Stomach smooth muscle (tissue), 2 donors: ENCODE data around the gene FBXO24.

Source experiments
- H3K27ac ChIP-seq: one replicate; pipeline ENCODE4 v1.7.0; 2013; ENCODE audit warnings: mild to moderate bottlenecking, low read length, inconsistent platforms
- H3K27me3 ChIP-seq, 2 donors: one replicate each; pipeline ENCODE4 v1.7.0; 2013; ENCODE audit warnings: low read length in 2 of 2; ENCODE audit not compliant: insufficient read depth in 2 of 2, control insufficient read depth in 1 of 2
- H3K36me3 ChIP-seq, 2 donors: one replicate each; pipeline ENCODE4 v1.7.0; 2013; ENCODE audit warnings: low read length in 2 of 2; ENCODE audit not compliant: control insufficient read depth in 2 of 2, insufficient read depth in 2 of 2
- H3K4me1 ChIP-seq: one replicate; pipeline ENCODE4 v1.7.0; 2013; ENCODE audit warnings: low read length; ENCODE audit not compliant: control insufficient read depth, insufficient read depth
- H3K4me3 ChIP-seq, 2 donors: one replicate each; pipeline ENCODE4 v1.7.0; 2013; ENCODE audit warnings: low read length in 2 of 2
- H3K9ac ChIP-seq, 2 donors: one replicate each; pipeline ENCODE4 v1.7.0; 2013; ENCODE audit warnings: low read length in 2 of 2, mild to moderate bottlenecking in 1 of 2
- H3K9me3 ChIP-seq, 2 donors: one replicate each; pipeline ENCODE4 v1.7.0; 2013; ENCODE audit warnings: low read length in 2 of 2; ENCODE audit not compliant: control insufficient read depth in 2 of 2
- donor health status: healthy.
- donor health status: Pancreatic carcinoma.

The FBXO24 gene

DNA sequence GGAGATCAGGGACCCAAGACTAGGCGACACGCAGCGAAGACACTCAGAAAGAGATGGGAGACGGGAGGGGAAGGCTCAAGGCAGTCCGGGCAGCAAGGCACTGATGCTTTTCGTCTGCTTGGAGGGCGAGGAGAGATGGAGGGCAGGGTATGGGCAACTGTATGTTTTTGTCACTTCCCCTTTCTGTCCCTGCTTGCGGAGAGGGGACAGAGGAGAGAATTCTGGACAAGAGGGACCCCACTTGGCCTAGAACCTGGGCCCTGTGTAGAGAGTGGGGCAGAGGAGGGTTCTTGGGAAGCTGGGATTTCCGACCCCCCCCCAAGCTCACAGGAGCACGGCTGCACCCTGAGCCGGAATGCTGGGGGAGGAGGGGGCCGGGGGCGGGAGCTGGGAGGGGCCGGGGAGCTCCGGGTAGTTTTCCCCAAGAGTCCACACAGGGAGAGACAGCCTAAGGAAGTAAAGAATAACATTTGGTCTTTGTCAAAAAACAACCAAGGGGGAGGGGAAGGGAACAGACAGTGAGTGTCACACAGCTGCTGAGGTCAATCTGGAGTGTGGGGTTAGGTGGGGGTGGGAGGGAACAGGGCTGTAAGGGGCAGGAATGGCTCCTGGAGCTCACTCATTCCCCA lies 2.0 kb upstream of the FBXO24 start:
- Histone ChIP-seq H3K9ac (peak overlapping the region; percentile 82 to 85), H3K9me3 (no peaks in the 10 kb centered on the region), H3K36me3 (peaks cover 22 to 32% of the 10 kb centered on the region in 2 donors), H3K4me3 (peak overlapping the region; percentile 90 to 94), H3K4me1 (peaks cover 28% of the 10 kb centered on the region), H3K27ac (no peak overlapping the region), H3K27me3 (no peaks in the 10 kb centered on the region)

DNA sequence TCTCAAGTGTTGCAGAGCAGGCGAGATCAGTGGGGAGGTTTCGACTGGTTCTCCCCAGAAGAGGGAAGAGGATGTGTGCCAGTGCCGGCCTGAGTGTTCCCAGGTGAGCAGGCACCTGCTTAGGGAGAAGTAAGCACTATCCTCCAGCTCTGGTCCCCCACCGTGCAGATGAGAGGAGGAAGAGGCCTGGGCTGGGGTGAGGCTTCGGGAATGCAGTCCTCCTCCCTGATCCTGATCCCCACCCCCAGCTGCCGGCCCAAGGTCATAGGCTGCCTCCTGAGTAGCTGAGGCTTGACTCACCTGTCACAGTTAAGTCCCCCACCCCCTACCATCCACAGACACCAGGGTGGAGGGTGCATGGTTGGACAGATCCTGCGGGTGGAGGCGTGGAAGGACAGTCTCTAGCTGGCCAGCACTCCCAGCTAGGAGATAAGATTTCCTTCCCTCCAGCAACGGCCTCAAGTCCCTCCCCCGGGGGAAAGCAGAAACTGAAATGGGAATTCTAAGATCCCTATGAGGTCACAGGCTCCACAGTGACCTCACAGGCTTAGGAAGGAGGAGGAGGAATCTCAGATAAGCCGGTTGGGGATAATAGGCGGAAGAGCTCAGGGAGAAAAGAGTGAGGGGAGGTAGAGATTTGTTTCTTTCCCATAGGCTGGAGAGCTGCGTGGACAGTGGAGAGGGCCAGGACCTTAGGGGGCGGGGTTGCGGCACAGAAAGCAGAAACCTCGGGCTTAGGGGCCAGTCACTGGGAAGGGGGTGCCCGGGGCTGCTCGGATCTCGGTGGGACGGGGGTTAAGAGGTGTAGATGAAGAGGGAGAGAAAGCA lies 1.2 kb upstream of the FBXO24 start:
- H3K9me3 ChIP-seq: no peaks in the 10 kb centered on the region
- H3K27ac ChIP-seq: peak overlapping the region; percentile 76
- peaks cover 32% of the 10 kb centered on the region for H3K4me1 ChIP-seq
- peak overlapping the region; percentile 82 to 85 for H3K9ac ChIP-seq
- peak overlapping the region; percentile 90 to 94 for H3K4me3 ChIP-seq
- peaks cover 19 to 27% of the 10 kb centered on the region in 2 donors for H3K36me3 ChIP-seq
- H3K27me3 ChIP-seq: no peaks in the 10 kb centered on the region

DNA sequence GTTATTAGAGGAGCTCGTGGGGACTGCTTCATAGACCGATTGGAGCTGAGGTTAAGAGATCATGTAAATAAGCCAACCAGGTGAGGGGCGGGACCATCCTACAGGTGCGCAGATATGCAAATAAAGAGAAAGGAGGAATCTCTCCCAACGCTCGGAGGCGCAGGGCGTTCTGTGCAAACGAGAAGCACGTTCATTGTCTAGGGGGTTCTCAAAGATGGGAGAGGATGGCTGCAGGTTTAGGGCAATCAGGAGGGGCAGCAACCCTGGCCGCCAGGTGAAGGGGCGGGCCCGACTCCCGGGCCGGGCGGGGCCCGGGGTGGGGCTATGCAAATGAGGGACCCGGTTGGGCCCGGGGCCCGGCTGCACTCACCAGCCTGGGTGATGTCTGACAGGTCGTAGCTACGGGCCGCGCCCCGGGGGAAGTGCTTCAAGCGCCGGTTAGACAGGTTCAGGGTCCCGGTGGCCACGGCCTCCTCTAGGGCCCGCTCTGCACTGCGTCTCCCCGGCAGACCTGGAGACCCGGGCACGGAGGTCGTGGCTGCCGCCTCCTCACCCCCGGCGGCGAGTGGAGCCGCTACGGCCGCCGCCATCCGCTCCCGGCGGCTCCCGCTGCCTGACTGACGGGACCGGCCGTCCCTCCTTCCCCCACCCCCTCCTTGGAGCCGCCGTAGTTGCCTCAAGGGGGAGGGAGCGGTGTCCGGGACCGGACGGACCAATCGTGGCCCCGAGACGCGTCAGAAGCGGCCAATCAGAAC lies 440 bp upstream of the FBXO24 start, which contains the start of gene LRCH4:
Gene LRCH4 (minus strand): TSS at position 619 of the 755 bp plus-strand sequence. CDS start 29 bp downstream, at position 590.
- Histone ChIP-seq H3K36me3 (peaks cover 11 to 19% of the 10 kb centered on the region in 2 donors), H3K4me3 (peak within 1 kb of the TSS; percentile 90 to 94), H3K4me1 (peaks cover 32% of the 10 kb centered on the region), H3K27me3 (peaks cover 0 to 4% of the 10 kb centered on the region in 2 donors), H3K9me3 (no peaks in the 10 kb centered on the region), H3K27ac (peak within 1 kb of the TSS; percentile 82), H3K9ac (peak within 1 kb of the TSS; percentile 82 to 85)

DNA sequence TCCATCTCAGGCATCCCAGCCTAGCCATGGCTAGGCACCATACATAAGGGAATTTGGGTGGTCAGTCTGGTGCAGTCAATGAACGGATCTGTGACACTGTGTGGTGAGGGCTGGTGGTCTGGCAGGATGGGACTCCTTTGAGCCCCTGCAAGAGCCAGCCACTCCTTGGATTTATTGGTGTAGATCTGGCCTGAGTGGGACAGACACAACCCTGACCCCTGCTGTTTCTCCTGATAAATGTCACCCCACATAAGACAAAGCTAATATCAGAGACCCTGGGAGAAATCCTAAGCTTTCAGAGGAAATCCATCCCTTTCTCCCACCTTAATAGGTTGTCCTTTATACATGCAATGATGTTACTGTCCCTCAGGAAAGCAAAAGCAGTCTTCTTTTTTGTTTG lies 2.3 kb downstream of the FBXO24 start:
- Histone ChIP-seq H3K27ac (no peak overlapping the region), H3K9ac (no peak overlapping the region), H3K9me3 (no peaks in the 10 kb centered on the region), H3K4me3 (no peak overlapping the region), H3K4me1 (peaks cover 28% of the 10 kb centered on the region), H3K27me3 (peaks cover 0 to 6% of the 10 kb centered on the region in 2 donors), H3K36me3 (no peaks in the 10 kb centered on the region)

DNA sequence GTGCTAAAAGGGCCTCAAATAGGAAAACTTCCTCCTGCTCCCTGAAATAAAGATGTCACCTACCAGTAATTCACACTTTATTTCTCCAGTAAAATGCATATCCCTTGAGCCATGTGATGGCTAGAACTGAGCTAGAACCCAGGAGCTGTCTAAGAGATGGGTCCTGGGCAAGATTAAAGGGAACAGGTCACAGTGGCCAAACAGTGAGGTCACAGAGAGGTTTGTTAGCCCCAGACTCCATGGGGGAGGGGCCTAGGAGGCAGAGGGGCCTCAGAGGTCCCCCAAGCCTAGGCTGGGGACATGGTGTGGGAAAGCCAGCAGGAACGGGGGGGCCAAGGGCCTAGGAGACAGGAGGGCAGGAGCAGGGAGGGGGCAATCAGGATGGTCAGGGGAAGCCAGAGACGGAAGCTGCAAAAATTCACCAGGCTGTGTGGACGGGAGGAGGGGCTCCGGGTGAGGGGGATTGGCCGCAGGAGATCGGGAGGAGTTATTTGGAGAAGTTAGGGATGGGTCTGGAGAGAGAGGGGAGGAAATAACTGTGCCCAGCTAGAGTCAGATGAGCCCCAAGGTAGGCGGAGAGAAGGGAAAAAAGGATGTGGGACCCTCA lies 3.3 kb downstream of the FBXO24 start:
- Histone ChIP-seq H3K4me3 (peak overlapping the region in 1 of 2 donors; percentile 54), H3K9me3 (no peaks in the 10 kb centered on the region), H3K4me1 (peaks cover 20% of the 10 kb centered on the region), H3K36me3 (no peaks in the 10 kb centered on the region), H3K9ac (peak overlapping the region in 1 of 2 donors; percentile 1), H3K27me3 (peaks cover 0 to 6% of the 10 kb centered on the region in 2 donors), H3K27ac (no peak overlapping the region)

DNA sequence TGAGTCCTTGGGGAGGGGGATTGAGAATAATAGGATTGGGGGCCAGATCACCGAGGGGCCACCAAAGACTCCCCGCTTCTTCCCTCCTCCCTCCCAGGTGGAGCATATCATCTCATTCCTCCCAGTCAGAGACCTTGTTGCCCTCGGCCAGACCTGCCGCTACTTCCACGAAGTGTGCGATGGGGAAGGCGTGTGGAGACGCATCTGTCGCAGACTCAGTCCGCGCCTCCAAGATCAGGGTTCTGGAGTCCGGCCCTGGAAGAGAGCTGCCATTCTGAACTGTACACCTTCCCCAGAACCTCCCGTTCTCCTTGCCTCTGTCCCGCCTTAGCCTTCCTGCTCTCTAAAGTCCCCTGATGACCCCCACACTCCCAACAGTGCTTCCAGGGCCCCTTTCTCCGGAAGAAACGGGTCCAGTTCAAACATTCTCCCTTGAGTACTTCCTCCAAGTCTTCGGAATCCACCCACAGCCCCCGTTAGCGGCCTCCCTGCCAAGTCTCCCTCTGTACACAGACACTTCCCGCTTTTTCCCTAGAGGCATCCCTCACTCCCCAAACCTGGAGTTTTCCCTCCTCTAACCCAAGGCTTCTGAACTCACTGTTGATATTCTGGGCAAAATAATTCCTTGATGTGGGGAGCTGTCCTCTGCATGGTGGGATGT lies 4.1 kb downstream of the FBXO24 start:
- H3K27ac ChIP-seq: no peak overlapping the region
- peaks cover 12% of the 10 kb centered on the region for H3K4me1 ChIP-seq
- peak overlapping the region; percentile 1 to 29 for H3K9ac ChIP-seq
- no peaks in the 10 kb centered on the region for H3K9me3 ChIP-seq
- no peaks in the 10 kb centered on the region for H3K36me3 ChIP-seq
- H3K4me3 ChIP-seq: peak overlapping the region in 1 of 2 donors; percentile 54
- peaks cover 0 to 6% of the 10 kb centered on the region in 2 donors for H3K27me3 ChIP-seq

DNA sequence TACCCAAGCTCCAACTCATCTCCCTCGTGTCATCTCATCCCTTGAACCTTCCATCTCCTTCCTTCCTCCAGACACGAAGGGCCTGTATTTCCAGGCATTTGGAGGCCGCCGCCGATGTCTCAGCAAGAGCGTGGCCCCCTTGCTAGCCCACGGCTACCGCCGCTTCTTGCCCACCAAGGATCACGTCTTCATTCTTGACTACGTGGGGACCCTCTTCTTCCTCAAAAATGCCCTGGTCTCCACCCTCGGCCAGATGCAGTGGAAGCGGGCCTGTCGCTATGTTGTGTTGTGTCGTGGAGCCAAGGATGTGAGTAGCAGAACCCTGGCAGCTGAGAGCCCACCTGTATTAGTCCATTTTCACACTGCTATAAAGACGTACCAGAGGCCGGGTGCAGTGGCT lies 5.5 kb downstream of the FBXO24 start:
- Histone ChIP-seq H3K27me3 (peaks cover 0 to 6% of the 10 kb centered on the region in 2 donors), H3K27ac (no peak overlapping the region), H3K9me3 (no peaks in the 10 kb centered on the region), H3K4me3 (no peak overlapping the region), H3K4me1 (peaks cover 9% of the 10 kb centered on the region), H3K9ac (no peak overlapping the region), H3K36me3 (no peaks in the 10 kb centered on the region)

DNA sequence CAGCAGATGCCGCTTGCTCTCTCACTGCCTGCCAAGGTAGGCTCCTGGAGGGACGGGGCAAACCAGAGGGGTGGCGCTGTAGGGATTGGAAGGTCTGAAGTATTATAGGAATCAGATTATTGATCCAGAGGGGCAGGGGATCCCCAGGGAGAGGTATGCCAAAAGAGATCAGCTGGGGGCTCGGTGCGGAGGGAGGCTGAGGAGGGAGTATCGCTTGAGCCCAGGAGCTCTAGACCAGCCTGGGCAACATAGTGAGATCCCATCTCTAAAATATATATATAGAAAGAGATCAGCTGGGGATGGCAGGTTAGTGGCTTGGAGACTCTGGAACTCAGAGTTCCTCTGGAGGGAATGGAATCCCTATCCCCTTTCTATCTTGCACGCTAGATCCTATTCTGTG lies 9.1 kb downstream of the FBXO24 start:
- Histone ChIP-seq H3K9ac (no peak overlapping the region), H3K9me3 (no peaks in the 10 kb centered on the region), H3K27me3 (peaks cover 0 to 6% of the 10 kb centered on the region in 2 donors), H3K4me1 (peaks cover 2% of the 10 kb centered on the region), H3K4me3 (no peak overlapping the region), H3K27ac (no peak overlapping the region), H3K36me3 (no peaks in the 10 kb centered on the region)

DNA sequence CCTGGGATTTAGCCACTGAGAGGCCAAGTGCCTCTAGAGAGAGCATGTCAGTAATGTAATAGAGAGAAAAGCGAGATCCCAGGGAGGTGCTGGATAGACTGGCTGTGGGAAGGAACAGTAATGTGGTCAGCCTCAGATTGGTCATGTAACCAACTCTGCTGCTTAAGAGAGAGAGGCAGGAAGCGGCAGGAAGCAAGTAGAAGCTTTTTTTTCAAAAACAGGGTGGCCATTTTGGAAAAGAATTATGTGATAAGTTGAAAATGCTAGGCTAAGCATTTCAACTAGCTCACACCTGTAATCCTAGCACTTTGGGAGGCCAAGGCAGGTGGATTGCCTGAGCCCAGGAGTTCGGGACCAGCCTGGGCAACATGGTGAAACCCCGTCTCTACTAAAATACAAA lies 12.3 kb downstream of the FBXO24 start:
- no peaks in the 10 kb centered on the region for H3K9me3 ChIP-seq
- H3K27me3 ChIP-seq: no peaks in the 10 kb centered on the region
- no peak overlapping the region for H3K4me3 ChIP-seq
- no peak overlapping the region for H3K9ac ChIP-seq
- H3K36me3 ChIP-seq: no peaks in the 10 kb centered on the region
- H3K27ac ChIP-seq: no peak overlapping the region
- peaks cover 11% of the 10 kb centered on the region for H3K4me1 ChIP-seq
